Neural progenitor cell (in vitro differentiated cells): ENCODE results near the gene KLHL3. TPM values are rescaled to one million over a fixed set of nuclear protein-coding genes. Genes with fewer than 3 reads are reported as not detected.

ENCODE experiments used
- DNase-seq: peaks from one replicate; pipeline ENCODE4 v3.0.0-alpha.2; 2016; ENCODE audit warnings: low spot score
- H2AFZ ChIP-seq: fragments of 200-600 bp; sonication (generic); replicated peaks from 2 replicates; pipeline ENCODE4 v1.6.1; 2016; ENCODE audit warnings: antibody characterized with exemption
- H3F3A ChIP-seq: fragments of 200-600 bp; sonication (generic); 2 replicates; pipeline ENCODE4 v1.6.1; 2016; ENCODE audit warnings: antibody characterized with exemption, low read depth
- H3K27ac ChIP-seq: fragments of 200-600 bp; sonication (generic); 2 replicates; pipeline ENCODE4 v1.5.1; 2016; ENCODE audit warnings: mild to moderate bottlenecking
- H3K27me3 ChIP-seq: fragments of 200-600 bp; sonication (generic); 2 replicates; pipeline ENCODE4 v1.6.1; 2016; ENCODE audit warnings: mild to moderate bottlenecking, moderate library complexity
- H3K36me3 ChIP-seq: fragments of 200-600 bp; sonication (generic); 2 replicates; pipeline ENCODE4 v1.5.1; 2016
- H3K4me1 ChIP-seq: fragments of 200-600 bp; sonication (generic); 2 replicates; pipeline ENCODE4 v1.6.1; 2016; ENCODE audit warnings: mixed run types
- H3K4me2 ChIP-seq: fragments of 200-600 bp; sonication (generic); 2 replicates; pipeline ENCODE4 v1.6.1; 2016
- H3K4me3 ChIP-seq: fragments of 200-600 bp; sonication (generic); 2 replicates; pipeline ENCODE4 v1.5.1; 2016
- H3K79me2 ChIP-seq: fragments of 200-600 bp; sonication (generic); 2 replicates; pipeline ENCODE4 v1.6.1; 2016; ENCODE audit warnings: low read depth
- H3K9ac ChIP-seq: fragments of 200-600 bp; sonication (generic); 2 replicates; pipeline ENCODE4 v1.6.1; 2016
- H3K9me3 ChIP-seq: fragments of 200-600 bp; sonication (generic); 2 replicates; pipeline ENCODE4 v1.5.1; 2016; ENCODE audit warnings: low read depth
- H4K20me1 ChIP-seq: fragments of 200-600 bp; sonication (generic); 2 replicates; pipeline ENCODE4 v1.6.1; 2016; ENCODE audit warnings: low read depth
- H3K27ac Mint-ChIP-seq: 3 replicates; pipeline ENCODE4 v1.8.0; 2021; ENCODE audit warnings: mixed read lengths
- H3K27me3 Mint-ChIP-seq: 2 replicates; pipeline ENCODE4 v1.8.0; 2022; ENCODE audit warnings: low read depth, mild to moderate bottlenecking, inconsistent platforms, moderate library complexity, mixed read lengths; ENCODE audit not compliant: insufficient read depth
- H3K36me3 Mint-ChIP-seq: 3 replicates; pipeline ENCODE4 v1.8.0; 2021; ENCODE audit warnings: mixed read lengths
- H3K4me1 Mint-ChIP-seq: 3 replicates; pipeline ENCODE4 v1.8.0; 2021; ENCODE audit warnings: mixed read lengths
- H3K4me3 Mint-ChIP-seq: 3 replicates; pipeline ENCODE4 v1.8.0; 2021; ENCODE audit warnings: mild to moderate bottlenecking, moderate library complexity, mixed read lengths
- H3K9me3 Mint-ChIP-seq: 3 replicates; pipeline ENCODE4 v1.8.0; 2020; ENCODE audit warnings: mixed read lengths
- CTCF ChIP-seq: fragments of 200-600 bp; sonication (generic); IDR thresholded peaks from 2 replicates; pipeline ENCODE4 v1.5.1; 2017; ENCODE audit warnings: antibody characterized with exemption, mild to moderate bottlenecking
- EZH2 ChIP-seq: fragments of 200-600 bp; sonication (generic); IDR thresholded peaks from 2 replicates; pipeline ENCODE4 v1.6.1; 2017; ENCODE audit warnings: antibody characterized with exemption, mild to moderate bottlenecking, moderate library complexity
- EZH2phosphoT487 ChIP-seq: fragments of 200-600 bp; sonication (generic); IDR thresholded peaks from 2 replicates; pipeline ENCODE4 v1.6.1; 2017; ENCODE audit warnings: antibody characterized with exemption
- total RNA-seq: library from RNA; depleted of rRNA; stranded (reverse); fragments of >200 nt; gene quantifications from 2 replicates; pipeline ENCODE4 v1.2.3, GENCODE V29; 2015; ENCODE audit warnings: low replicate concordance

The KLHL3 gene
- total RNA-seq, 1 donor from 2014 or later, result 26.8 TPM

GRCh38 chr5:137589185-137589584 lies 146.7 kb downstream of the KLHL3 start:
- no peaks in the 10 kb centered on the region for H4K20me1 ChIP-seq
- Mint-ChIP-seq H3K4me3 (no peak overlapping the region), H3K36me3 (no peaks in the 10 kb centered on the region), H3K27me3 (peaks cover 3% of the 10 kb centered on the region), H3K27ac (no peak overlapping the region), H3K4me1 (peaks cover 6% of the 10 kb centered on the region), H3K9me3 (no peaks in the 10 kb centered on the region)
- H3K4me3 ChIP-seq, result no peak overlapping the region
- H3K36me3 ChIP-seq, result no peaks in the 10 kb centered on the region
- H2AFZ ChIP-seq, result no peak overlapping the region
- H3K79me2 ChIP-seq, result no peaks in the 10 kb centered on the region
- no peaks in the 10 kb centered on the region for H3F3A ChIP-seq
- no peak for DNase-seq
- H3K4me2 ChIP-seq, result no peak overlapping the region
- H3K27me3 ChIP-seq, result no peaks in the 10 kb centered on the region
- H3K9ac ChIP-seq, result no peak overlapping the region
- no peaks in the 10 kb centered on the region for H3K9me3 ChIP-seq
- no peak for TF ChIP-seq CTCF
- no peak for TF ChIP-seq EZH2phosphoT487
- TF ChIP-seq EZH2, result no peak
- no peaks in the 10 kb centered on the region for H3K4me1 ChIP-seq
- H3K27ac ChIP-seq, result no peak overlapping the region

GRCh38 chr5:137587919-137588318 lies 148.0 kb downstream of the KLHL3 start:
- Histone ChIP-seq H3K4me2 (no peak overlapping the region), H3K4me3 (no peak overlapping the region), H4K20me1 (no peaks in the 10 kb centered on the region), H3K79me2 (no peaks in the 10 kb centered on the region), H2AFZ (no peak overlapping the region), H3K27me3 (no peaks in the 10 kb centered on the region), H3K9ac (no peak overlapping the region), H3F3A (no peaks in the 10 kb centered on the region), H3K4me1 (no peaks in the 10 kb centered on the region), H3K9me3 (no peaks in the 10 kb centered on the region), H3K36me3 (no peaks in the 10 kb centered on the region), H3K27ac (no peak overlapping the region)
- H3K9me3 Mint-ChIP-seq, result no peaks in the 10 kb centered on the region
- H3K27me3 Mint-ChIP-seq, result peaks cover 3% of the 10 kb centered on the region
- no peaks in the 10 kb centered on the region for H3K36me3 Mint-ChIP-seq
- H3K27ac Mint-ChIP-seq, result no peak overlapping the region
- TF ChIP-seq EZH2 (no peak), EZH2phosphoT487 (no peak), CTCF (no peak)
- peaks cover 6% of the 10 kb centered on the region for H3K4me1 Mint-ChIP-seq
- no peak overlapping the region for H3K4me3 Mint-ChIP-seq
- DNase-seq, result no peak

- DNase-seq, result no peak
- Mint-ChIP-seq H3K4me1 (peaks cover 9% of the 10 kb centered on the region), H3K4me3 (no peak overlapping the region), H3K27me3 (peaks cover 3% of the 10 kb centered on the region), H3K9me3 (no peaks in the 10 kb centered on the region), H3K27ac (no peak overlapping the region), H3K36me3 (no peaks in the 10 kb centered on the region)
- Histone ChIP-seq H3K4me3 (no peak overlapping the region), H3K4me1 (no peaks in the 10 kb centered on the region), H3K9me3 (no peaks in the 10 kb centered on the region), H4K20me1 (no peaks in the 10 kb centered on the region), H3K27ac (no peak overlapping the region), H3K9ac (no peak overlapping the region), H3K27me3 (no peaks in the 10 kb centered on the region), H2AFZ (no peak overlapping the region), H3K36me3 (no peaks in the 10 kb centered on the region), H3K79me2 (no peaks in the 10 kb centered on the region), H3K4me2 (no peak overlapping the region), H3F3A (no peaks in the 10 kb centered on the region)
- TF ChIP-seq CTCF, result no peak
- no peak for TF ChIP-seq EZH2phosphoT487
- no peak for TF ChIP-seq EZH2
Measured at GRCh38 chr5:137584262-137584661, 151.6 kb downstream of the KLHL3 start.

GRCh38 chr5:137583129-137583528 lies 152.8 kb downstream of the KLHL3 start:
- Mint-ChIP-seq H3K4me1 (peaks cover 9% of the 10 kb centered on the region), H3K4me3 (no peak overlapping the region), H3K9me3 (no peaks in the 10 kb centered on the region), H3K27ac (no peak overlapping the region), H3K36me3 (no peaks in the 10 kb centered on the region), H3K27me3 (peaks cover 3% of the 10 kb centered on the region)
- Histone ChIP-seq H3F3A (no peaks in the 10 kb centered on the region), H3K9me3 (no peaks in the 10 kb centered on the region), H3K36me3 (no peaks in the 10 kb centered on the region), H3K27me3 (no peaks in the 10 kb centered on the region), H2AFZ (no peak overlapping the region), H4K20me1 (no peaks in the 10 kb centered on the region), H3K4me3 (no peak overlapping the region), H3K27ac (no peak overlapping the region), H3K9ac (no peak overlapping the region), H3K4me1 (no peaks in the 10 kb centered on the region), H3K4me2 (no peak overlapping the region), H3K79me2 (no peaks in the 10 kb centered on the region)
- TF ChIP-seq EZH2phosphoT487, result no peak
- TF ChIP-seq CTCF, result no peak
- TF ChIP-seq EZH2, result no peak
- no peak for DNase-seq
